ENCODE results near the gene CBLN3.
"Not testable (repeated sequence)": the region's sequence is repeated elsewhere in the genome, so short reads cannot be mapped to it uniquely, and the experiment has no call there.

The CBLN3 gene

DNA sequence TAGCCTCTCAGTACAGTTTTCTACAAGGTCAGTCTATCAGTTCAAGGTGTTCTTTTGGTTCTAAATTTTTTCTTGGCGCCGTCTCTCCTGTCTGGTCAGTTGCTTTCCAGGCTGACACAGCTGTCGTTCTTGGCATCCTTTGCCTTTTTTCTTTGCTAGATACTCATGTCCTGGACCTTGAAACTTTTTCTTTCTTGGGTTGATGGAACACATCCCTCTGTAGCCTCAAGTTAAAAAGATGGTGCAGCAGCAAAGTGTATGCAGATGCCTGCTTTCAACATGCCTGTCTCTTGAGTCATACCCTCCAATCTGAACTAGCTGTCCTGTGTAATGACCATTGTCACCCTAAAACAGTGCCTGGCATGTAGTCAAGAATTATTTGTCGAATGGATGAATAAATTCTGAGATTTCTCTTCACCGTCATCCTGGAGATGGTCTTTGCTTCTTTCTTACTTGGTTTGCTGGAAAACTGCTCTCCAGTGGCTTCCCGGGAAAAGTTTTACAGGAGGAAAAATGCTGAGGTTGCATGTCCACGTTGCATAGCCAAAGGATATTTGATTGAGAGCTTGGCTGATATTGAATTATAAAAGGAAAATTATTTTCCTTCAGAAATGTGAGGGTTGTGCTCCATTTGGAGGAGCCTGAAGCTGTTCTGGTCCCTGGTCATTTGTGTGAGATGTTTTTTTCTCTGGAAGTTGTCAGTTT, 26.0 kb downstream of the CBLN3 start:
- no peak for DNase-seq (ENCODE audit: low spot score)

- no peak for DNase-seq (ENCODE audit: low spot score)
Observed at GRCh38 chr14:24401810-24402702, 27.4 kb downstream of the CBLN3 start.

GRCh38 chr14:24399999-24400718, 29.3 kb downstream of the CBLN3 start:
- DNase-seq (ENCODE audit: low spot score) = no peak

DNA sequence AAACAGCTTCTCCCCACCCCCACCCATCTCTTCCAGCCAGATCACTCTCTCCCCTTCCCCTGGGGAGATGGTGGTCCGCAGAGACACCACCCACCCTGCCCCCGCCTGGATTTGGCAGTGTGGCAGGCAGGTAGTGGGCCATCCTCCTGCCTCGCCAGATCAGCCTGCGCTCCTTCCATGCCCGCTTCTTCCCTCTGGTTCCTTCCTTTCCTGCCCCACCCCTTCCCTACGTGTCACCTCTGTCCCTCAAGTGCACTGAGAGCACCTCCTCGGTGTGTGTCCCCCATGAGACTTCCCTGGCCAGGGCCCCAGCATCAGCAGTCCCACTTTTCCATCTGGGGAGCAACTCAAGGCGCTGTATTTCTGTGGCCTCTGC, 30.0 kb downstream of the CBLN3 start:
- no peak for DNase-seq (ENCODE audit: low spot score)

DNA sequence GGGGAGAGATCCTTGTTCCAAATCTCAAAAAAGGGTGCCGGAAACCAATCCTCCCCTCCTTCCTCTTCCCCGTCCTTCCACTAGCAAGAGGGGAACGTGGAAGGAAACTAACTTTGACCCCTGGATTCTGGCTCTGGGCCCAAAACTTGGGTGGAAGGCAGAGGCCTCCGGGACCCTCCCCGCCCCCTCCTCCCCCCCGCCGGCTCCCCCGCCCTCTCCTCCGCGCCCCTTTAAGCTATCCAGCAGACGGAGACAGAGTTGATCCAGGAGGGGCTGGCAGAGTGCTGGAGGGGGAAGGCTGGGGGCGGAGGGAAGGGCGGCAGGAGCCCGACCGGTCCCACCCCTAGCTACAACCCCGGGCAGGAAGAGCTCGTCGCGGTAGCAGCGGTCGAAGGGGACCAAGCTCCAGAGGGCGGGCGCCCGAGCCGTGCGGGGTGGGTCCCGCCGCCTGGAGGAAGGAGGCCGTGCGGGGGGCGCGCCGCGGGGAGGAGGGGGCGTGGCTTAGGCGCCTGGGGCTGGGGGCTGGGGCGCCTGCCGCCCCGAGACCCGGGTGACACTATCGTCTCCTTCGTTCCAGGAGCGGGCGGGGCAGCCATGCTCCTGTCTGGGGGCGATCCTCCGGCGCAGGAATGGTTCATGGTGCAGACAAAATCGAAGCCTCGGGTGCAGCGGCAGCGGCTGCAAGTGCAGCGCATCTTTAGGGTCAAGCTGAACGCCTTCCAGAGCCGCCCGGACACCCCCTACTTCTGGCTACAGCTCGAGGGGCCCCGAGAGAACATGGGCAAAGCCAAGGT, 30.6 kb downstream of the CBLN3 start, which contains the start of gene NYNRIN:
NYNRIN (plus strand) TSS at position 351 of the 794 bp plus-strand sequence; CDS start at position 595, 244 bp downstream.
- DNase-seq (ENCODE audit: low spot score) = no peak

DNA sequence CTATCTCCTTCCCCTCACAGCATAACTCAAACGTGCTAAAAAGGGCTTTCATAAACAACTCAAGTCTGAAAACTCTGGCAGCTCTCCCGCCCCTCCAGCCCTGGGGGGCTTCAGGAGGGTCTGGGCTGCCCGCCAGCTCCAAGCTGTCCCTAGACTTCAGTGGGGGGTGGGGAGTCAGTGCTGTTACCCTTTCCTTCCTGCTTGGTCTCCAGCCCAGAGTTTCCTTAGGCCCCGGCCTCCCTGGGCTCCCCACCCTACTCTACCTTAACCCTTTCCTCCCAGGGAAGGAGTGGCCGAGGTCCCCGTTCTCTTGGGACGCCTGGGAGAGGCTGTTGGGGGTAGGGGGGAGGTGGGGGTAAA, 31.2 kb downstream of the CBLN3 start:
- no peak for DNase-seq (ENCODE audit: low spot score)

DNA sequence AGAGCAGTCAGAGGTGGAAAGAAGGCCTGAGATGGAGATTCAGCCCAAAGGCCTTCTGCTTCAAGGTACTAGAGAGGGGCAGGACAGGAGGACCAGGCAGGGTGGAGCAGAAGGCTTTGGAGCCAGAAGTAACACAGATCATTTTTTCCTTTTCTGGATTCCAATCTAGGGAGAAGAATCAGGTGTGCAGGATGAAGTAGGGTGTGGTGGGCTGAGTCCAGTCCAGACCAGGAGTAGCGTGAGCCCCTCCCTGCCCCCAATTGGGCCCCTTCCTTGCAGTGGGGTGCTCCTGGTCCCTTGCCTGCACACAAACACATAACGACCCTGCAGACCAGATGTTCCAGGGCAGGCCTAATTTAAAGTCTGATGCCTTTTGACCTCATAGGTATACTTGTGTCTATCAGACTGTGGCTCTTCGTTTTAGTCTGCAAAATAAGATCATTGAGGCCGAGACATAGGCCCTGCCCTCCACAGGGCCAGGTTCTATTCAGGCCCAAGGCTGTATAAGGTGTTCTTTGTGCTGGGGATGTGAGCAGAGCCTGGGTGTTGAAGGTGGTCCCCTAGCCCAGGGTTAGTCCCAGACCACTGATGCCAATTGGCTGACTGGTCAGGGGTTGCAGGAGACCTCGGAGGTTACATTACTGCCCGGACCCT, 31.7 kb downstream of the CBLN3 start:
- no peak for DNase-seq (ENCODE audit: low spot score)

- no peak for DNase-seq (ENCODE audit: low spot score)
Observed at GRCh38 chr14:24395609-24396582, 33.6 kb downstream of the CBLN3 start.

DNA sequence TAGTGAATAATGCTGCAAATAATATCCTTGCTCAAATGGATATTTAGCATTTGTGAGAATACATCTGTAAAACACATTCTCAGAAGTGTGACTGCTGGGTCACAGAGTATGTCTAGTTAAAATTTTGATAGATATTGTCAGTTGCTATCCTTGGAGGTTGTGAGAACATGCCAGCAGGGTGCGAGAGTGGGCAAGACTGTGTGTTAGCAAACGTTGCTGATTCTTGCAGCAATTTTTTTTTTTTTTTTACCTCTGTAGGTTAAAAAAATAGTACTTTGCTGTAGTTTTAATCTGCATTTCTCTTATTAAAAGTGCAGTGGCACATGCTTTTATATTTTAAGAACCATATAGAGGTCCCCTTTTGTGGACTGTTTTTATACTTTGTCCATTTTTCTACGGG, 35.2 kb downstream of the CBLN3 start:
- peak; percentile 19 for DNase-seq (ENCODE audit: low spot score)

DNA sequence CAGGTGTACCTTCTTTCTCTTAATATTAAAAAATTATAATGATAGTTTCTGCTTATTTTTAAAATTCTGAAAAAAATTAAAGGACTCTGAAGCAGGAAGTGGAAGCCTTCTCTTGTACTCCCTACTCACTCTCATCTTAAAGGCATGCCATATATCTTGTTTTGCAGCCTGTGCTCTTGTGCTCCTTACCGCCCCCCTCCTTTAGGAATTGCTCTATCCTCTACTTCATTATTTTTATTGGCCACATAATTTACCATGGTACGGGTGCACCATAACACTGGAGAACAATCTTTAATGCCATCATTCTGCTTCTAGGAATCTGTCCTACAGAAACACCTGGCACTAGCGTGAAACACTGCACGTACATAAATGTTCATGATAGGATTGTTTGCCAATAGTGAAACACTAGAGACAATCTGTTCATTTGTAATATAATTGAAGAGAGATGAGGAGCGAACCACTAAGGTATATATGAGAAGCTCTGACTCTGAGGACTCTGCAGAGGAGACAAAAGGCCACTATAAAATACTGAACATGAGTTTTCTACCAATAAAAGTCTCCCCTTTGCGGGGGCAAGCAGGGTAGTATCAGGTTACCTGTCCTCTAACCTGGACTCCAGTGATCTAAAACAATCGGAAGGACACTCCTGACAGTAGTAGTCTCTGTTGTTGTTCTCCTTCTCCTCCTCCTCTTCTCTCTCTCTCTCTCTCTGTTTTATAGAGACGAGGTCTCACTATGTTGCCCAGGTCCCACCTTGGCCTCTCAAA, 37.0 kb downstream of the CBLN3 start:
- no peak for DNase-seq (ENCODE audit: low spot score)

DNA sequence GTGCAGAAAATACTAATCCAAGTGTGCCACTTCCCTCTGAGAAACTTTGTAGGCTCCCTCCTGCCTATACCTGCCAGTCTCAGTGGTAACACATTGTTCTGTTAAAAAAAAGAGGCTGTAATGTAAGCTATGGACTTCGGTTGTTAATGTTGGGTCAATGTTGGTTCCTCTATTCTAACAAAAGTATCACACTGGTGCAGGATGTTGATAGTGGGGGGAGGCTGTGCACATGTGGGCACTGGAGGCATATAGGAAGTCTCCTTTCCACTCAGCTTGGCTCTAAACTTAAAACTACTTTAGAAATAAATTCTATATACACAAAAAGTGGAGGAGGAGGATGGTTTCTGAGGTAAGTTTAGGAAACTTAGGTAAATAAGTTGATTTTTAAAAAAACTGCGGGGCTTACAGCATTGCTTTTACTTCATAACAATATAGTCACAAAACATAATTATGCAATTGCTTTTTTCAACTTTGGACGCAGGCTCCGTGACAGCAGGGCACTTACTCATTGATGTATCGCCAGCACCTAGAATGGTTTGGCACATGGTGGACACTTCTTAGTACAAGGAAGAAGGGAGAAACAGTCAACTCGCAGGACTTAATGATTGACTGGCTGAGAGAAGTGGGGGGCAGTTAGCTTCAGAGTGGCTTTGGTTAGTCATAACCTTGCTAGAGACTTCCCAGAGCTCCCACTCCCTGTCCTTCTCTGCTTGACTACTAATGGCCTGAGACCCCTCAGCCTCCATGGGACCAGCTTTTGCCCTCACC, 38.6 kb downstream of the CBLN3 start:
- no peak for DNase-seq (ENCODE audit: low spot score)

- no peak for DNase-seq (ENCODE audit: low spot score)
Observed at GRCh38 chr14:24389226-24389848, 40.1 kb downstream of the CBLN3 start.

GRCh38 chr14:24388474-24389179, 40.8 kb downstream of the CBLN3 start:
- DNase-seq (ENCODE audit: low spot score) = no peak

GRCh38 chr14:24387579-24387978, 41.9 kb downstream of the CBLN3 start:
- DNase-seq (ENCODE audit: low spot score) = not testable (repeated sequence)

GRCh38 chr14:24387009-24387345, 42.5 kb downstream of the CBLN3 start:
- DNase-seq (ENCODE audit: low spot score) = no peak

- no peak for DNase-seq (ENCODE audit: low spot score)
Observed at GRCh38 chr14:24385524-24385923, 43.9 kb downstream of the CBLN3 start.

GRCh38 chr14:24384169-24384568, 45.3 kb downstream of the CBLN3 start:
- DNase-seq (ENCODE audit: low spot score) = no peak

- DNase-seq (ENCODE audit: low spot score) = no peak
Observed at GRCh38 chr14:24382064-24382371, 47.5 kb downstream of the CBLN3 start.

Data from CD4-positive, alpha-beta T cell treated with Interleukin-2 at 100 ng/mL for 4 hours (primary cell).